ENCODE measurements around the gene APCDD1L. TPM values are rescaled to one million over a fixed set of nuclear protein-coding genes. Genes with fewer than 3 reads are reported as not detected.

APCDD1L gene
- total and polyA plus RNA-seq, 8 donors = 0.16 to 1.8 (median 0.32) TPM

DNA sequence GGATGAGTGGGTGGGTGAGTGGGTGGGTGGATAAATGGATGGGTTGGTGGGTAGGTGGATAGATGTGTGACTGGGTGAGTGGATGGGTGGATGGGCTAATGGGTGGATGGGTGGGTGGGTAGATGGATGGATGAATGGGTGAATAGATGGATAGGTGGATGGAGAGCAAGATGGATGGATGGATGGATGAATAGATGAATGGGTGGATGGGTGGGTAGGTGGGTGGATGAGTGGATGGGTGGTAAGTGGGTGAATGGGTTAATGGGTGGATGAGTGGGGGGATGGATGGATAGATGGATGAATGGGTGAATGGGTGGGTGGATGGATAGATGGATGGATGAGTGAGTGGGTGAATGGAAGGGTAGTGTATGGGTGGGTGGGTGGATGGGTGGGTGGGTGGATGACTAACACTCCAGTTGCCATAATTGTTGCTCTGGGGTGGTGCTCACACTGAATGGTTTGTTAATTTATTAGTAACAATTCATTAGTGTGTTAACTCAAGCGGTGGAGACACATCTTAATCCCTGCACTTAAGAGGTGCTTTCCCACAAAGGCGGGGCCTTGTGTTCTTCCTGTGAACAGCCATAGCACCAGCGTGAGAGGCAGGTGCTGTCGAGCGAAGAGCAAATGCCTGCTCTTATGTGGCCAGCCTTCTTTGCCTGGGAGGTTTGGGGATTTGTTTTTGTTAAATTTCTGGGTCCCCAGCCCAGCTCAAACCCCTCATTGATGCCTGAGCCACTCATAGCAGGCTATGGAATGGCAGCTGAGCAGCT lies 4.9 kb upstream of the APCDD1L start:
- no peak for DNase-seq
- H3K27ac ChIP-seq = no peak overlapping the region
- no peaks in the 10 kb centered on the region for H3K4me1 ChIP-seq
- no peaks in the 10 kb centered on the region for H3K9me3 ChIP-seq
- H3K4me3 ChIP-seq = no peak overlapping the region
- no peak for ATAC-seq
- no peaks in the 10 kb centered on the region for H3K27me3 ChIP-seq
- TF ChIP-seq, protein P1, sequence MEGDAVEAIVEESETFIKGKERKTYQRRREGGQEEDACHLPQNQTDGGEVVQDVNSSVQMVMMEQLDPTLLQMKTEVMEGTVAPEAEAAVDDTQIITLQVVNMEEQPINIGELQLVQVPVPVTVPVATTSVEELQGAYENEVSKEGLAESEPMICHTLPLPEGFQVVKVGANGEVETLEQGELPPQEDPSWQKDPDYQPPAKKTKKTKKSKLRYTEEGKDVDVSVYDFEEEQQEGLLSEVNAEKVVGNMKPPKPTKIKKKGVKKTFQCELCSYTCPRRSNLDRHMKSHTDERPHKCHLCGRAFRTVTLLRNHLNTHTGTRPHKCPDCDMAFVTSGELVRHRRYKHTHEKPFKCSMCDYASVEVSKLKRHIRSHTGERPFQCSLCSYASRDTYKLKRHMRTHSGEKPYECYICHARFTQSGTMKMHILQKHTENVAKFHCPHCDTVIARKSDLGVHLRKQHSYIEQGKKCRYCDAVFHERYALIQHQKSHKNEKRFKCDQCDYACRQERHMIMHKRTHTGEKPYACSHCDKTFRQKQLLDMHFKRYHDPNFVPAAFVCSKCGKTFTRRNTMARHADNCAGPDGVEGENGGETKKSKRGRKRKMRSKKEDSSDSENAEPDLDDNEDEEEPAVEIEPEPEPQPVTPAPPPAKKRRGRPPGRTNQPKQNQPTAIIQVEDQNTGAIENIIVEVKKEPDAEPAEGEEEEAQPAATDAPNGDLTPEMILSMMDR (IDR thresholded peaks at IDR 0.05) = no peak
- FAIRE-seq = no peak
- 77 to 78% methylated on average over 5 of the region's 5 CpGs for WGBS, 2 donors
- H3K36me3 ChIP-seq = no peaks in the 10 kb centered on the region
- intact Hi-C loops (cut with DNase I) = no loop called here

DNA sequence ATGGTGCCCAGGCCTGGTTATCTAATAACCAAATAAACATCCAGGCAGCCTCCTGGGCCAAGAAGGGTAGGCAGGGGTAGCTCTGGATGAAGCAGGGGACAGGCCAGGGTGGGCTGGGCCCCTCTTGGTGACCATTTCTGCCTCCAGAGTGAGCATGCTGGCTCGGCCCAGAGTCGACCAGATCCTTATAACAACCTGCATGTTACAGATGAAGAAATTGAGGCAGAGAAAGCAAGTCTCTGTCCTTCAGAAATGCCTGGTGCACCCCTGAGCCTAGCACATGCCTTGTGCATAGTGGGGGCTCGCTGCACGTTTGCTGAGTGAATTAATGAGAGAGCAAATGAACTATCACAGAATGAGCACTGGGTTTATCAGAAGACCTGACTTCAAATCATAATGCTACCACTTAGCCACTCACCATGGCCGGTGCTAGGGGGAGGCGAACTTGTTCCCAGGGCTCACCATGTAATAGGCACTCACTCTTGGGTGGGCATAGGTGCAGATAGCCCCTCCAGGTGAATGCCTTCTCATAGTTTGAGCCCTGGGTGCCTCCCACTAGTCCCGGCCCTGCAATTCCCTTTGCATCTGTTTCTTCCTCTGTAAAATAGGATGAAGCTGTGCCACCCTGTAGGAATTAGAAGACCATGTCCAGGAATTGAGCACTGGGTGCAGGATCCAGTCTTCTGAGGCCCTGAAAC lies 3.8 kb upstream of the APCDD1L start:
- TF ChIP-seq, protein P1 (IDR thresholded peaks at IDR 0.05) = no peak
- H3K4me3 ChIP-seq = no peak overlapping the region
- H3K9me3 ChIP-seq = no peaks in the 10 kb centered on the region
- H3K4me1 ChIP-seq = no peaks in the 10 kb centered on the region
- intact Hi-C loops (cut with DNase I) = no loop called here
- H3K36me3 ChIP-seq = no peaks in the 10 kb centered on the region
- no peak overlapping the region for H3K27ac ChIP-seq
- FAIRE-seq = no peak
- ATAC-seq = no peak
- 51 to 66% methylated on average over 7 of the region's 7 CpGs for WGBS, 2 donors
- H3K27me3 ChIP-seq = peaks cover 0 to 6% (median under 1%) of the 10 kb centered on the region in 4 donors
- no peak for DNase-seq

DNA sequence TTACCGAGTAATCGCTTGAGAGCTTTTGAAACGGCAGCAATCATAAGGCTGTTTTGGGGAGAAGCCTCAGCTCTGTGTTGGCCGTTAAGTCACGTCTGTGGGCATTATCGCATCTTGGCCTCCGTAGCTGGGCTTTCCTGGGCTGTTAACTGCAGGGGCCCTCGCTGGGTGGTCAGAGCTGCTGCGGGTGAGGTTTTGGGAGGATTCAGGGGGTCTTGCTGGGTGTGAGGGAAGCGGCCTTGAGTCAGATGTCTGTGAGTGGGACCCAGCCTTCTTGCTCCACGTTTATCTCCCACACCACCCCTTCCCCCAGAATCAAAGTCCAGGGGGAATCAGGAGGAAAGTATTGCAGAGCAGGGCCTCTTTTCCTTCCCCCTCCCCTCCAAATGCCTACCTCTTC lies 3.2 kb upstream of the APCDD1L start:
- FAIRE-seq (no peak), DNase-seq (no peak)

DNA sequence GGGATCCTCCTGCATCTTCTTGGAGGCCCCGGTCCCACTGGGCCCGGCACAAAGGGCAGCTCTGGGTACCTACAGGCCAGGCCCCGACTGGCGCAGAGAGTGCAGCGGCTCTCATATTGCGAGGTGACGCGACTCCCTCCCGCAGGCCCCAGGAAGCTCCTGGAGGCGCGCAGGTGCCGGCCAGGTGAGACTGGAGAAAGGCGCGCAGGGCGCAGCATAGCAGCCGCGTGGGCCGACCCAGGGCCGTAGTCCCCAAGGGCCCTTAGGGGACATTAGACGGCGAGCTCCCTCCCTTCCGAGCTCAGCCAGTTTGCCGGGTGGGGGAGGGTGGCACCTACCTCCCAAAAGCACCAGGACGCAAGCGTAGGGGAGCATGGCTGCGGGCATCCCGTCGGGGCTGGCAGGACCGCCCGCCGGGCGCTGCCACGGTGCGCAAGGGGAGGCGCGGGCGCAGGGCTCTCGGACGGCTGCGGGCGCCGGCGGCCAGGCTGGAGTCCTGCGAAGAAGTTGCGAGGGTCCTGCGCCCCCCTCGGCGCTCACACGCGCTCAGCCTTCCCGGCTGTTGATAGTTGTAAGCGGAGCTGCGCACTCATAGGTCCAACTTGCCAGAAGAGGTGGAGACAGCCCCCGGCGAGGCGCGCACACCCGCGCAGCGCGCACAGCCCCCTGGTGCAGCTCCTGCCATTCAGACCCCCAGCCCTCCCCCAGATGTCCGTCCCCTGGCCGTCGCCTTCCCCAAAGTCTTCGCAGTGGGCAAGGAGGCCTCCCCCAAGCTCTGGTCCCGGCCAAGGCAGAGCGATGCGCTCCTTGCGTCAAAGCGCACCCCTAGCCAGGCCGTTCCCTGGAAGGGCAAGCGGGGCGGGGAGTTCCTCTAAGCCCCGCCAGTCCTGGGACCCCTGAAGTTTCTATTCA lies 622 bp downstream of the APCDD1L start:
- FAIRE-seq (no peak), DNase-seq (peak in 1 of 6 donors; percentile 50), ATAC-seq (peak in 2 of 4 donors; percentile 41 to 44)
- H3K4me3 ChIP-seq = no peak overlapping the region
- intact Hi-C loops (cut with DNase I) = no loop called here
- TF ChIP-seq, protein P1 (IDR thresholded peaks at IDR 0.05) = no peak
- H3K27me3 ChIP-seq = peaks cover 0 to 14% (median 1%) of the 10 kb centered on the region in 4 donors
- H3K36me3 ChIP-seq = no peaks in the 10 kb centered on the region
- H3K27ac ChIP-seq = no peak overlapping the region
- no peaks in the 10 kb centered on the region for H3K9me3 ChIP-seq
- WGBS, 2 donors = 1 to 3% methylated on average over 69 to 74 of the region's 74 CpGs
- no peaks in the 10 kb centered on the region for H3K4me1 ChIP-seq

More for the DNA sequence above, 3.2 kb upstream of the APCDD1L start:
- TF ChIP-seq, protein P1 (IDR thresholded peaks at IDR 0.05) = no peak
- 40 to 51% methylated on average over 11 of the region's 11 CpGs for WGBS, 2 donors
- Histone ChIP-seq H3K27ac (no peak overlapping the region), H3K27me3 (peaks cover 0 to 10% (median 1%) of the 10 kb centered on the region in 4 donors), H3K9me3 (no peaks in the 10 kb centered on the region), H3K4me1 (no peaks in the 10 kb centered on the region), H3K36me3 (no peaks in the 10 kb centered on the region), H3K4me3 (no peak overlapping the region)
- ATAC-seq = no peak
- intact Hi-C loops (cut with DNase I) = no loop called here
